GM21737 (cell line): ENCODE measurements around the gene SPINT3.
"Not testable (repeated sequence)": the region's sequence is repeated elsewhere in the genome, so short reads cannot be mapped to it uniquely, and the experiment has no call there.

ENCODE experiments used
- ATAC-seq: cut with Tn5 transposase; IDR thresholded peaks from one replicate; pipeline ENCODE4 v1.9.1; 2021; ENCODE audit warnings: mild to moderate bottlenecking, moderate library complexity; ENCODE audit not compliant: unreplicated experiment

Gene SPINT3

DNA sequence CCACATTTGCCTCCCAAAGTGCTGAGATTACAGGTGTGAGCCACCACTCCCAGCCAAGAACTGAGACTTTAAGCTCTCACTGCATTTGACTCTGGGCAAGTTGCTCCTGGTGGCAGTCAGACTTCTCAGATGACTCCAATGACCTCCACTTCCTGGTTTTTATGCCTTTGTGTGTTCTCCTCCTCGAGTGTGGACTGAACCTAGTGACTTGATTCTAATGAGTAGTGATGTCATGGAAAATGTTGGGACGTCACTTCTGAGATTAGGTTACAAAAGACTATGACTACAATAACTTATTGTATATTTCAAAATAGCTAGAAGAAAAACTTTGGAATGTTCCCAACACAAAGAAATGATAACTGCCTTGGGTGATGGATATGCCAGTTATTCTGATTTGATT lies 12.0 kb downstream of the SPINT3 start:
- ATAC-seq = no peak

DNA sequence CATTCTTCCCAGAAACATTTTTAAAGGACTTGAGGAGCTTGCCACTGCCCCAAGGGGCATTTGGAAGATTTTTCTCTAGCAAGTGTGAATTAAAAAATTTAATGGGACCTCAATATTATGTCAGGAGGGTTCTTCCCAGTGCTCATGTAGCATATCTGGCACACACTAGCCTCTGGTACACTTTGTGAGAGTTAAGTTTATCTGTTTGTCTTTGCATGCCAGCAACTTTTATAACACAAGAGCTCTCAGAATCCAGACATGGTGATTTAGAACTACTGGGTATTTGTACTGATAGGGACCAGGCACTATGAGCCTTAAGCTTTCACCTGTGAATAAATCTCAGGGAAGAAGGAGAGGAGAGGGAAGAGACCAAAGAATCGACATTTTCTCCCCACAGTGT lies 12.9 kb downstream of the SPINT3 start:
- ATAC-seq = no peak

DNA sequence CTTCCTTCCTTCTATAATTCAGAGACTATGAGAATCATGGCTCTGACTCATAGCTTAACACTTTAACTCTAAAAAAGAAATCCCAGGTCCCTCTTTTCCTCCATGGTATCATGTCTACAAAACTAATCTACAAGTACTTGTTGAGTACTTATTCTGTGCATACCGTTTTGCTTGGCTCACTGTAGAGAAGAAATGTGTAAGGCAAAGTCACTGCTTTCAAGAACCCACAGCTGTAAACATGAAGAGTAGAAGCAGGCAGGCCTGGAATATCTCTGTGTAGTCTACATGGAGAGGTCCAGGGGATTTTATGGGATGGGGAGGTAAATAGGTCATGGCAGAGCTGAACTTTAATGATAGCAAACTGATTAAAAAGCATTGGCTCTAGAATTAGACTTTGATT lies 13.8 kb downstream of the SPINT3 start:
- ATAC-seq = no peak

GRCh38 chr20:45500022-45500421 lies 15.4 kb downstream of the SPINT3 start:
- ATAC-seq = no peak

GRCh38 chr20:45497971-45498494 lies 17.4 kb downstream of the SPINT3 start:
- no peak for ATAC-seq

DNA sequence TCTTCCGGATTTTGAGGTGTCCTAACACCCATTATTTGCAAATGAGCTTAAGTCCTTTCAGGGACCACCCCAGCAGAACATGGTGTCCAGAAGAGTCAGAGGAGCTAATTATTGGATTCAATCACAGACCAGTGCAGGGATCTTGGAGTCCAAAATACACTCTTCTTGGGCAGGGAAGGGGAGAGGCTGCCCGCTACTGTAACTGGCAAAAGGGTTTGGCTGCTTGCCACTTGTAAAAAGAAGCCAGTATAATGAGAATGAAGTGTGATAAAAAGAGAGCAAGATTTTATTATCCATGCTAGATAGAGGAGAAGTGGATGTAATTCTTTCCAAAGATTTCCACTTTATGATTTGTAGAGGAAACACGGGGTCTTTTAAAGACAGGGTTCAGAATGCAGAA lies 19.3 kb downstream of the SPINT3 start:
- no peak for ATAC-seq

- no peak for ATAC-seq
Measured at GRCh38 chr20:45495501-45495941, 19.9 kb downstream of the SPINT3 start.

DNA sequence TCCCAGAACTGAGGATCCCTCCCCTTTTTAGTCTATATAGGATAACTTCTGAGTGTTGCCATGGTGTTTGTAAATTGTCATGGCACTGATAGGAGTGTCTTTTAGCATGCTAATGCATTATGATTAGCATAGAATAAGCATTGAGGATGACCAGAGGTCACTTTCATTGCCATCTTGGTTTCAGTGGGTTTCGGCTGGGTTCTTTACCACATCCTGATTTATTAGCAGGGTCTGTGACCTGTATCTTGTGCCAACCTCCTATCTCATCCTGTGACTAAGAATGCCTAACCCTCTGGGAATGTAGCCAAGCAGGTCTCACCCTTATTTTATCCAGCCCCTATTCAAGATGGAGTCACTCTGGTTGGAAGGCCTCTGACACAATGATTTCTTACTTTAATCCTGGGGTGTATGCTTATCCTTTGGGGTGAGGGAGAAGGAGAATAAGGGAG lies 26.3 kb downstream of the SPINT3 start:
- no peak for ATAC-seq

GRCh38 chr20:45487231-45487635 lies 28.2 kb downstream of the SPINT3 start:
- no peak for ATAC-seq

DNA sequence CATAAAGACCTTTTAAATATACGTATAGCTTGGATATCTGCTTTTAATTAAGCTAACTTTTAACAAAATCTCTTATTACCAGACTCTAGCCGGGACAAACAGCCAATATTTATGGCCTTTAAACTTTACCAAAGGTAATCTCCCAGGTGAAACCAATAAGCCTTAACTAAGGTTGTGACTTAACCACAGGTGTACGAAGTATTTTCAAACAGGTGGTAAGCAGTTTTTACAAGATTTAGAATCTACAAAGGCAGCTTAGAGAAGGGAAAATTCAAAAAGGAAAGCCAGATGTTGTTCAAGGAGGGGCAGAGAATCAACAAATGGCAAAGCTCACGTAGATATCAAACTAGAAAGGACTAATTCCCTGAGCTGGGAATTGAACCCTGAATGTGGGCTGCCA lies 30.0 kb downstream of the SPINT3 start:
- no peak for ATAC-seq

DNA sequence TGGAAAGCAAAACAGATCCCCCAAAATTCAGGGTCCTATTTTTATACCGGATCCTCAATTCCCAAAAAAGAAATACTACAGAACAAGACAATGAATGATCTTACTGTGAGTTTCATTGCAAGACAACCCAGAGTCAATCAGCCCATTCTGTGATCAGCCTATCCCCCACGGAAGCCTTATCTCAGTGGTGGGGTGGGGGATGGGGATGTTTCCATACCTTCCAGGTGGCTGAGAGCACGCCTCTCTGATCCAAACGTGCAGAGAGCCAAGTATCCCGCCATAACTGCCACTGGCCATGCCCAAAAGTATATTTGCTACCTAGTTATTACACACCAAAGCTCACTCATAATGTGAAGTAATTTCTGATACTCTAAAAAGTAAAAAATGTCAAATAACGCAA lies 30.7 kb downstream of the SPINT3 start:
- no peak for ATAC-seq

DNA sequence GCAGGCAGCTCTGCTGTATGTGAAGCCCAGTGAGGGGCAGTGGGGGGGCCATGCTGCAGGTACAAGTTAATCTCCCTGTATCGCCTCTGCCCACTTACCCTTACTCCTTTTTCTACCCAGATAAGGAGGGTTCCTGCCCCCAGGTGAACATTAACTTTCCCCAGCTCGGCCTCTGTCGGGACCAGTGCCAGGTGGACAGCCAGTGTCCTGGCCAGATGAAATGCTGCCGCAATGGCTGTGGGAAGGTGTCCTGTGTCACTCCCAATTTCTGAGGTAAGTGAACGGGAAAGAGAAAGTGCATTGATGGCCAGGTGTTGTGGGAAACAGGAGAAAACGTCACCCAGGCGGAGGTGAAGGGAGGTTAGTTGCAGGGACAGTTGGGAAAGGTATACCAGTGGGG lies 35.6 kb downstream of the SPINT3 start:
- ATAC-seq = no peak

DNA sequence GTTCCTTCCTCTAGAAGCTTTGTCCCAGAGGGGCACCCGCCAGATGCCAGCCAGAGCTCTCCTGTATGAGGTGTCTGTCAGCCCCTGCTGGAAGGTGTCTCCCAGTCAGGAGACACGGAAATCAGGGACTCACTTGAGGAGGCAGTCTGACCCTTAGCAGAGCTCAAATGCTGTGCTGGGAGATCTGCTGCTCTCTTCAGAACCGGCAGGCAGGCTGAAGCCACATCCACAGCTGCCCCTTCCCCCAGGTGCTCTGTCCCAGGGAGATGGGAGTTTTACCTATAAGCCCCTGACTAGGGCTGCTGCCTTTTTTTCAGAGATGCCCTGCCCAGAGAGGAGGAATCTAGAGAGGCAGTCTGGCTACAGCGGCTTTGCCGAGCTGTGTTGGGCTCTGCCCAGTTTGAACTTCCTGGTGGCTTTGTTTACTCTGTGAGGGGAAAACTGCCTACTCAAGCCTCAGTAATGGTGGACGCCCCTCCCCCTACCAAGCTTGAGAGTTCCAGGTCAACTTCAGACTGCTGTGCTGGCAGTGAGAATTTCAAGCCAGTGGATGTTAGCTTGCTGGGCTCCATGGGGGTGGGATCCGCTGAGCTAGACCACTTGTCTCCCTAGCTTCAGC lies 37.8 kb downstream of the SPINT3 start:
- not testable (repeated sequence) for ATAC-seq

GRCh38 chr20:45472286-45472685 lies 43.1 kb downstream of the SPINT3 start:
- ATAC-seq = not testable (repeated sequence)

DNA sequence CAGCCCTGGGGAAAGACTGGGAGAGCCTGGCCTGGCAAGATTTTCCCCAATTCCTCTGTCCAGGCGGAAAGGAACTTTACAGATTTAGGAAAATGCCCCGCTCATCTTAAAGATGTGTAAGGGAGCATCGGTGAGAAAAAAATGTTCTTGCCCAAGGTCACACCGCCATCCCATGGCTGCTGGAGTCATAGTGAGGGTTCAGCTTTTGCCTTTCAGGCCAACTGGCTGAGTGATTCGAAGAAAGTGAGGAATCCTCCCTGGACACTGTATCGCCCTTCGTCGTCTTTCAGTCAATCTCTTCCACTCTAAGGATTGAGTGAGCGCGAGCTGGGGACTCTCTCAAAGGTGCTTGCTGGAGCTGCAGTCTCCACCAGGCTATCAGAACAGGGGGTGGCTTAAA lies 44.5 kb downstream of the SPINT3 start:
- ATAC-seq = peak; percentile 29

DNA sequence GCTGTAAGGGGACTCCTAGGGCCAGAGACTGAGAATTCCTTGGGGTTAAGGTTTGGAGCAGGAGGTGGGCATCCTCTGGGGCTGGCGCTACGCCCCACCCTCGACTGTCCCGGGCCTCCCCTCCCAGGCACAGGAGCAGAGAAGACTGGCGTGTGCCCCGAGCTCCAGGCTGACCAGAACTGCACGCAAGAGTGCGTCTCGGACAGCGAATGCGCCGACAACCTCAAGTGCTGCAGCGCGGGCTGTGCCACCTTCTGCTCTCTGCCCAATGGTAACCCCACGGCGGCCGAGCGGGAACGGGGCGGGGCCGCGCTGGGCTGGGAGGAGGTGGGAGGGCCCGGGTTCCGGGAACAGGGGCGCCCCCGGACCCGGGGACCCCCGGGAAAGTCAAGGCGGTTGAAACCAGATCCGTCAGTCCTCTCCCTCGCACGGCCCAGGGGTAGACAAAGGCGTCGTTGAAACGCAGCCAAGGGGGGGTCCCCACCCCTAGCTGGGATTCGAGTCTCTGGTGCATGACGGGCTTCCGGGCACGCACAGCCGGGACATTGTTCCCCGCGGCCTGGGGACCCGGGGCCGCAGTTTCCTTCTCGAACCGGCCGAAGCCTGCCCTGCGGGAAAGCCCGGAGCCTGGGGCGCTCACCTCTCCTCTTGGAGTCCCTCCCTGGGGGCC lies 45.0 kb downstream of the SPINT3 start:
- peak; percentile 71 for ATAC-seq

DNA sequence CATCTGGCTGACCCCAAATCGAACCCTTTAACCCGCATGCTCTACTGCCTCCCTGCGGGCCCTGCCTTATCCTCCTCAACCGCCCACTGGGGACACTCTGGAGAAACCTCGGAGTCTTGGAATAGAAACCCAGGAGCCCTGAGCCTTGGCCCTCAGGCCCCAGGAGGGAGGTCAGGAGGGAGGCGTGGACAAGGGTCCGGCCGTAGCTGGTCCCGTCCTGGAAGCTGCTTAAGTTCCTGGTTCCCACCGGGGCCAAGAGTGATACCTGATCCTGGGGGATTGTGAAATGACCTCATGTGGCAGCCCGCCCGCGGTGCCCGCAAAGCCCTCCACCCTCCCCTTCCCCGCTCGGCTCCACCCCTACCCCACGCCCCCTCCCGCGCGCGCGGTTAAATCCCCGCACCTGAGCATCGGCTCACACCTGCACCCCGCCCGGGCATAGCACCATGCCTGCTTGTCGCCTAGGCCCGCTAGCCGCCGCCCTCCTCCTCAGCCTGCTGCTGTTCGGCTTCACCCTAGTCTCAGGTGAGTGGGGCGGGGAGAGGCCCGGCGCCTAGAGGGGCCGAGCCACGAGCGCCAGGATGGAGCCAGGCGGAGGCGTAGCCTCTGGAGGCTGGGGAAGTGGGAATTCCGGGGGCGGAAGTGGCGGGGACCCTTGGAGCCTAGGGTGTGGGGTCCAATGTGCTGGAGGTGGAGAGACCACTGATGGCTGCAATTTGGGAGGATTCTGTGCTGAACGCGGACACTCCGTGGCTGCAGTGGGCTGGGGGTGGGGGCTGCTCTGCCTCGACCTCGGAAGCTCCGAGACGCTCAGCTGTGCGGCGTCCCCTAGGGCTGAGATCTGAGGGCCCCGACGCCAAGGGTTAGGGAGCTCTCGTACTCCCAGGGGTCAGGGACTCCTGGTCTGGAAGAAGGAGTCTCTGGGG lies 45.8 kb downstream of the SPINT3 start, which contains the start of gene WFDC2:
TSS of gene WFDC2 (plus strand) at position 418 of the 926 bp plus-strand sequence. CDS start at position 447, 29 bp downstream.
- ATAC-seq = no peak

GRCh38 chr20:45467861-45468260 lies 47.6 kb downstream of the SPINT3 start:
- ATAC-seq = no peak

DNA sequence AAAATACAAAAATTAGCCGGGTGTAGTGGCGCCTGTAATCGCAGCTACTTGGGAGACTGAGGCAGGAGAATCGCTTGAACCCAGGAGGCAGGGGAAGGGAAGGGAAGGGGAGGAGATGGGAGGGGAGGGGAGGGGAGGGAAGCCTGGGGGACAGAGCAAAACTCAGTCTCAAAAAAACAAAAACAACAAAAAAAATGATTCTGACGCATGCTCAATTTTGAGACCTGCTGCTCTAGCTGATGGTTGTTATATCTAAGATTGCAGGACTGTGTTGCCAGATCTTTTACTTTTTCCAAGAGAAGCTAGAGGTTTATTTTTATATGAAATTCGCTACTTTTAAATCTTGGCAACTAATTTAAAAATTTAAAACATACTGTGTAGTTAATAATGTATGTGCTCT lies 48.2 kb downstream of the SPINT3 start:
- ATAC-seq = no peak

- ATAC-seq = no peak
Measured at GRCh38 chr20:45465491-45466266, 49.7 kb downstream of the SPINT3 start.
